ENCODE results near the gene SLCO2B1. TPM values are rescaled to one million over a fixed set of nuclear protein-coding genes. Genes with fewer than 3 reads are reported as not detected.

Gene SLCO2B1
- under 0.01 TPM in 1 of 2 replicates, not detected in the other for total RNA-seq

GRCh38 chr11:75150879-75151278, at the start of gene SLCO2B1:
Gene SLCO2B1, plus strand, starts transcription at chr11:75151107. Its CDS starts 275 bp downstream, at chr11:75151382.

GRCh38 chr11:75240311-75241035, 89.6 kb downstream of the SLCO2B1 start, which contains the start of gene TPBGL:
Gene TPBGL, plus strand, starts transcription at chr11:75240774. Its CDS starts 276 bp downstream, at chr11:75241050.

Other genes starting within 250 kb of the SLCO2B1 start
- gene XRRA1, start 202.0 kb upstream of the SLCO2B1 start, total RNA-seq, result 11.4 and 29.3 TPM in 2 replicates
- gene SPCS2, start 201.8 kb upstream of the SLCO2B1 start, total RNA-seq, result 26.9 and 48.7 TPM in 2 replicates
- gene NEU3, start 162.2 kb upstream of the SLCO2B1 start, total RNA-seq, result 10.2 and 10.7 TPM in 2 replicates
- gene OR2AT4, start 54.2 kb upstream of the SLCO2B1 start, total RNA-seq, result not detected in 2 replicates
- gene TPBGL, start 89.7 kb downstream of the SLCO2B1 start, total RNA-seq, result 0.11 TPM in 1 of 2 replicates, not detected in the other
- gene ARRB1, start 200.6 kb downstream of the SLCO2B1 start, total RNA-seq, result 8.9 and 13.2 TPM in 2 replicates
- gene RPS3, start 248.4 kb downstream of the SLCO2B1 start, total RNA-seq, result 1,320 and 2,926 TPM in 2 replicates

All from articular chondrocyte of knee joint (primary cell).